GM19452 (cell line): ENCODE data around the gene LARP4B.
"Not testable (repeated sequence)": the region's sequence is repeated elsewhere in the genome, so short reads cannot be mapped to it uniquely, and the experiment has no call there.

Source experiments
- ATAC-seq: cut with Tn5 transposase; IDR thresholded peaks from one replicate; pipeline ENCODE4 v1.9.1; 2021; ENCODE audit not compliant: unreplicated experiment

Gene LARP4B

GRCh38 chr10:958856-959255, 27.4 kb upstream of the LARP4B start:
- no peak for ATAC-seq

- ATAC-seq, result no peak
Measured at GRCh38 chr10:958106-958505, 26.6 kb upstream of the LARP4B start.

GRCh38 chr10:955820-956217, 24.3 kb upstream of the LARP4B start:
- no peak for ATAC-seq

DNA sequence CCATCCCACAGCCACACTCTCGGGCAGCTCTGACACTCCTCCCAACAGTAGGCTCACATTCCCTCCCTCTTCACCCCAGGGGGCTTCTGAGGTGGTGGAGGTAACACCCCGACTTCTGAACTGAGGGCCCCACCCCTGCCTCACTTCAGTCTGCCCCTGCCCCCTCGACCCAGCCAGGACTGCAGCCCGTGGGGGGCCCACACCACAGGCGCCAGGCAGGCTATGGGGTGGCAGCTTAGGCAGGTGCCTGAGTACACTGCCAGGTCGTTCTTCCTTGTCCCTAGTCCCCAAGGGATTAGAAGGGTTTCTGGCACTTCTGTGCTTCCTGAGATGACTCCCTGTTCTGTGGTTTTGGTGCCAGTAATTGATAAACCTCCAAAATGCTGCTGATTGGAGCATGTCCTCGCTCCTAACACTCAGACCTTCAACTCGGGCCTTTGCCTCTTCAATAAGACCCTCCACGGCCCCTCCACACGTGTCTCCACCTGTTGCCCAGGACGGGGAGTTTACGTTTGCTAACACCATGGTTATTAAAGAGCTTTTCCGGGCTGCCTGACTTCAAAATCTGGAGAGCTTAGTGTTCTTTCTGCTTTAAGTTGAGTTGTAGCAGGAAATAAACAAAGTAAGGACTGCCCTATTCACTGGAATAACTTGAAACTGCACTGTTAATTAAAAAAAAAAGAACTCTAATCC, 23.8 kb upstream of the LARP4B start:
- no peak for ATAC-seq

DNA sequence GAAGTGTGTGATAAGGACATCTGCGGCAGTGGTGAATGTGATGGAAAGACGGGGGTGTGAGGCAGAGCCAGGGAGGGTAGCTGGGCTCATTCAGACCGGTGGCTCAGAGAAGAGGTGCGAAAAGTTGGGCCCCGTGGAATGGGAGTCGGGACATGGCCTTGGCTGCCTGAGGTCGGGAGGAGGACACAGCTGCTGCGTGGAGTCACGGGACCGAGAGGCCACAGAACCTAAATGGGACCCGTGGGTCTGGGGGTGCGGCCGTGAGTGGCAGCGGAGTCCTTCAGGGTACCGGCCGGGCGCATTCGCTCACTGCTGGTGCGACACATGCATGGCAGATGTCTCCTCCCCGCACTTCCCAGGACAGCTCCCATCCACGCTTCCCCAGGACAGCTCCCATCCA, 22.9 kb upstream of the LARP4B start:
- no peak for ATAC-seq

DNA sequence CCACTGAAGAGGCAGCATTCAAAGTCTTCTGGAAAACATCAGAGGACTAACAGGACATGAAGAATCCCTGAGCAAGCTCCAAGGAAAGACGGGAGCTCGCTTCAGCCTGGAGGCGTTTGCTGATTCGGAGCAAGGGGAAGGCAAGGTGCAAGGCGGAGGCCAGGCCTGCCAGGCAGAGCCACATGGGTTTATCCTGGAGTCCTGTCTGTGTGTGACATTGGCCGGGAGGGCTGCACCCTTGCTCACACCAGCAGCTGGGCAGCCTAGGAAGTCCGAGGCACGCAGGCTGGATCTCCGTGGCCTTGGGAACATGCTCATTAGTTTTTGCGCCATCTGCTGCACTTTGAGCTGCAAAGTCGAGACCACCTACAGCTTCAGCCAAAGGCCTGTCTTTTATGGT, 22.3 kb upstream of the LARP4B start:
- no peak for ATAC-seq

GRCh38 chr10:949446-949845, 17.9 kb upstream of the LARP4B start:
- ATAC-seq, result no peak

GRCh38 chr10:948347-948746, 16.8 kb upstream of the LARP4B start:
- no peak for ATAC-seq

DNA sequence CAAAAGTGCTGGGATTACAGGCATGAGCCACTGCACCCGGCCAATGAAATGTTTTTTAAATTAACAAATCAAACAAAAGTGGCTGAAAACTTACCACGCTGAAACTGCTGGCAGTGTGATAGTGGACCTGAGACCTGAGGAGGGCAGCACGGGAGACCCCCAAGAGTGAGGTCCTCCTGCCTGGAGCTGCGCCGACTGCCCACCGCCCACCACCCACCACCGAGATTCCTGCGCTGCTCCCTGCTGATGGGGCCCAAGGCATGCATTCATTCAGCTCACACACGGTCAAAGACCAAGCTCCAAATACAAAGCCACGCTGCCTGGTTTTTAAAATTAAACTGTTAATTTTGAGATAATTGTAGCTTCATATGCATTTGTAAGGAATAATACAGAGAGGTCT, 16.4 kb upstream of the LARP4B start:
- no peak for ATAC-seq

DNA sequence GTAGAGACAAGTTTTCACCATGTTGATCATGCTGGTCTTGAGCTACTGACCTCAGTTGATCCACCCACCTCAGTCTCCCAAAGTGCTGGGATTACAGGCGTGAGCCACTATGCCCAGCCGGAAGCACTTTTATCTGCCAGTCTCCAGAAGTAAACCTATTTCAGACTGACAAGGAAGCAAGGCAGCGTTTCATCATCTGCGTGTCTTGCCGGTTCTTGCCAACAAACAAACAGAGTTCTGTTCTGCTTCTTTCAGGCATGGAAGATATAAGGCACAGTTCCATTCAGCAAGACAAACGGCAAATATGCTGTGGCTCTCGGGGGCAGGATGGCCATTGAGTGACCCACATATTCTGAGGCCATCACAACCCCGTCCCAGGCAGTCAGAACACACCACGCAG, 15.5 kb upstream of the LARP4B start:
- no peak for ATAC-seq

DNA sequence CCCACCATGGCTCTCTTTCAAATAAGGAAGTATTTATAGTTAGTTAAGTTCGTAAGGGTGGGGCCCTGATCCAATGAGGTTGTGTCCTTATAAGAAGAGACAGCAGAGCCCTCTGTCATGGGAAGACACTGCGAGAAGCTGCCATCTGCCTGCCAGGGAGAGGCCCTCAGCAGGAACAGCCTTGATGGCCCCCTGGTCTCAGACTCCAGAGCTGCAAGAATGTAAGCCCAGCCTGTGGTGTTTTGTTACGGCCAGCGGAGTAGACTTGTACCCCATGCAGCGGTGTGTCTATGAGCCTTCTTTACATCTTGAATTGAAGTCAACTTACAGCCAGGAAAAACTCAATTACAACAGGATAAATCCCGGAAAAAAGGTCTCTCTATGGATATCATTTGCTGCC, 14.3 kb upstream of the LARP4B start:
- ATAC-seq, result no peak

- peak; percentile 38 for ATAC-seq
Measured at GRCh38 chr10:944034-944831, 12.7 kb upstream of the LARP4B start.

DNA sequence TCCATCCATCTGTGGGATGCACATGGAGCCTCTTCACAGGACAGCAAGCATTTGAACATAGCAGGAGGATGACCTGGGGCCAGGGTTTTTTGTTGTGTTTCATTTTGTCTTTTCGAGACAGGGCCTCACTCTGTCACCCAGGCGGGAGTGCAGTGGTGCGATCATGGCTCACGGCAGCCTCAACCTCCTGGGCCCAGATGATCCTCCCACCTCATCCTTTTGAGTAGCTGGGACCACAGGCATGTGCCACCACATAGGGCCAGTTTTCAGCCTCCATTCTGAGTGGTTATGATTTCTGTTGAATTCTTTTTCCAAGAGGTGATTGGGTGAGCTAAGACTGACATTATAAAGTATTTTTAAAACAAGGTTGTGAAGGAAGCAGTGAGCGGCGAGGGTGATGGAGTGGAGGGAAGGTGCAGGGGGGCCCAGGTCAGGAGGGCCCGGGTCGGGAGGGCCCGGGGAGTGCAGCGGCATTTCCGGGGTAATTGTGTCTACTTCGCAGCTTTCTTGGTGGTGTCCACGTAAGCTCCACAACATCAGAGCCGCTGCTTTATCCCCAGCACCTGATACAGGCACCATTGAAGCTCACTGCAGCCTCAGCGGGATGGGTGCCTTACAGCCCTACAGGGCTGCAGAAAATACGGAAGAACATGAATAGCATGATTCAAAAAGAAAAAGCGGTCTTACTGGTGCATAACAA, 12.0 kb upstream of the LARP4B start:
- ATAC-seq, result peak; percentile 37

DNA sequence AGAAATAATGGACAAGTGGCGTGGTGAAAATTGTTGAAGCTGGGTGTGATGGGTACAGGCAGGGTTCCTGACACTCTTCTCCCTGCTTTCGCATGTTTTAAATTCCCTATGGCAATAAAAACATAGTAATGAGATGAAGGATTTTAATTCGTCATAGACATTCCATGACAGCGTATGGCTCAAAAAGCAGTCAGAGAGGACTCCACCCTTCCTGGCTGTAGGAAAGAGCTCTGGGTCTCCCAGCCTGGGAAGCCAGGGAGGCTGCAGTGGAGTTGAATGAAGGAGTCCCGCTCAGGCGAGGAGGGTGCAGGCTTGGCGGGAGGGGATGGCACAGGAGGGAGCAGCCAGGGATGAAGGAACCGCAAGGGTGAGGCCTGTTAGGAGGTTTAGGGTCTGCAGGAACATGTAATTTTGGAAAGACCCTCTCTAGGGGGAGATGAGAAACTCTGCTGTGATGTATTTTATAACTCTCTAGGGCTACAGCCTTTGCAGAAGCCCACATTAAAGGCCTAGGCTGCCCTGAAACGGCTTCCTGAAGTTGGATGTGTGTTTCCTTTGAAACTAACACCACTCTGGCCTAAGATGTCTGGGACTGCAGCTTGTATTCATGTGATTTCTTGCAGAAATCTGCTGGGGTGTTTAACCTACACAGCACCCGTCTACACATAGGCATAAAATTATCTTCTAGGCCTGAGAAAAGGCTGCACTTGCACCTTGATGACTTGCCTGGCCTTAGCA, 7.6 kb upstream of the LARP4B start:
- ATAC-seq, result no peak

DNA sequence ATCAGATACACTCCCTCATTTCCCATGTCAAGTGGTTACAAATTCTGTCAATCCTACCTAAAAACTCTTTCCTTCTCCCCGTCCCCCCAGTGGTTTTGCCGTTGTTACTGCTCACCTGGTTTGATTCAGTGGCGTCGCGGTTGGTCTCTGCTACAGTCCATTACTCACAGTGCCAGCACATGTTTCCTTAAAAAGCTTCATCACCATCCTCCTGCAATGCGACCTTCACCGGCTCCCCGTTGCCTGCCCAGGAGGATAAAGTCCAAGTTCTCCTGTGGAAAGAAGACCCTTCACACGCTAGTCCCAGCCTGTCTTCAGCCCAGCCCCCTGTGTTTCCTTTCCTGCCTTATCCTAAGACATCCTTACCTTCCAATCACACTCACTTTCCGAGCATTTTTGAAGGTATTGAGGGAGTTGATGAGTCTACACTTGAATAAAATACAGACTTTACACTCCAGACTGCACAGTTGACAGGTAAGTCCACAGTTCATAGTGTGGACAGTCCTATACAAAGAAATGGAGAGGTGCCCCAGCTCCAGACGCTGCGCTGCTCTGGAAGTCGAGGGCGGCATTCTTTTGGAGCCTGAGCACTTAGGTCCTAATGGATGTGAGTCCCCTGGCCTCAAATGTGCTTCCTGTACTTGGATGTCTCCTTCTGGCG, 3.4 kb upstream of the LARP4B start:
- ATAC-seq, result no peak

GRCh38 chr10:934165-934564, 2.7 kb upstream of the LARP4B start:
- ATAC-seq, result not testable (repeated sequence)

DNA sequence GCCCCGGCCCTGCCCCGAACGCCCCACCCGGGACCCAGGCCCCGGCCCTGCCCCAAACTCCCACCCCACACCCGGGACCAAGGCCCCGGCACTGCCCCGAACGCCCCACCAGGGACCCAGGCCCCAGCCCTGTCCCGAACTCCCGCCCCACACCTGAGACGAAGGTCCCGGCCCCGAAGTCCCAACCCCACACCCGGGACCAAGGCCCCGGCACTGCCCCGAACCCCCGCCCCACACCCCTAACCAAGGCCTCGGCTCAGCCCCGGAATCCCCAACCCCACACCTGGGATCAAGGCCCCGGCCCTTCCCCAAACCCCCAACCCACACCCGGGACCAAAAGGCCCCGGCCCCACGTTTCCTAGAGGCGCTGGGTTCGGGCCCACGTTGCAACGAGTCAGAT, 1.1 kb upstream of the LARP4B start:
- no peak for ATAC-seq

GRCh38 chr10:930625-931325, 730 bp downstream of the LARP4B start:
- ATAC-seq, result no peak

GRCh38 chr10:929960-930624, 1.4 kb downstream of the LARP4B start:
- ATAC-seq, result no peak

GRCh38 chr10:927131-927530, 4.4 kb downstream of the LARP4B start:
- ATAC-seq, result no peak
